ENCODE data around the gene PEX7.

The PEX7 gene

DNA sequence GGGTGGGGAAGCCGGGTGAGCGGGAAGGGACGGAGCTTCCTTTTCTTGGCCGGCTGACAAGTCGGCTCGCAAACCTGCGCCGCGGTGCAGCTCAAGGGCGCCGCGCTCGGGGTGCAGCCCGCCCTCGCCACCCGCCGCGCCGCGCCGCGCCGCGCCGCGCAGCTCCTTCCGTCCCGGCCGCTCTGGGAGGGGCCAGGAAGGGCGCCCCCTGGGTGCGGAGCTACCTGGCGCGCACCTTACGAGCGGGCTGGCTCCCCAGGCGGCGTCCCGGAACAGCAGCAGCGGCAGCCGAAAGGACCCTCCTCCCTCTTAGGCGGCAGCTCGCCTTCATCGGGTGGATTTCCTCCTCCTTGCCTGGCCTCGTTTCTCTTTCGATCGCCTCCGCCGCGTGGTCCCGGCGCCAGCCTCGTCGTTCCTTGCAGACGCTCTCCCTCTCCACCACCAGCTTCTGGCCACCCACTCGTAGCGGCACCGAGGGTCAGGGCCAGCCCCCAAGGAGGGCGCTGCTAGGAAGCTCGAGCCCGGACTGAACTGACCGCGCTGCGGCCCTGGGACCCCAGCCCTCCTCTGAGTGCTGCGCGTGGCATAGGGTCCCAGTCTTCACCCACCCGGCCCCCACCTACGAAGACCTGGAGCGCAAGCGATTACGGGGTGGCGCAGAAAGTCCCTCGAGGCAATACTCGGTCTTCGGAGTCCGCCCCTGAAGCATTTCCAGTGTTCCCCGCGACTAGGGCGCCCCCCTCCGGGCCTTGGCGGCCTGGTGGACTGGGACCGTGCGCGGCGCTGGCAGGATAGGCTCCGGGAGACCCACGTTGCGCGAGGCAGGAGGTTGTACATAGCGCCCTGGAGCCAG lies 29.8 kb upstream of the PEX7 start, which contains the start of gene MAP3K5:
TSS of gene MAP3K5 (minus strand) at position 68 of the 853 bp plus-strand sequence. CDS start 320 bp downstream, outside the sequence.
- H3K79me2 ChIP-seq (ENCODE audit: control insufficient read depth, insufficient read depth, low read length) = no peaks in the 10 kb centered on the region
- H3K27me3 ChIP-seq (ENCODE audit: insufficient read depth, low read length, poor library complexity) = peaks cover 3% of the 10 kb centered on the region
- H3K4me1 ChIP-seq (ENCODE audit: control insufficient read depth, low read depth, low read length) = no peaks in the 10 kb centered on the region
- H3K4me2 ChIP-seq (ENCODE audit: low read length) = peak within 1 kb of the TSS; percentile 100
- no peak within 1 kb of the TSS for H2BK15ac ChIP-seq (replicated peaks; ENCODE audit: low read depth)
- H3K79me1 ChIP-seq (ENCODE audit: low read length) = no peaks in the 10 kb centered on the region
- H3K56ac ChIP-seq (ENCODE audit: low read length) = peak within 1 kb of the TSS; percentile 98
- no peak within 1 kb of the TSS for H4K8ac ChIP-seq (ENCODE audit: low read depth, low read length)
- peak within 1 kb of the TSS; percentile 98 for H3K23ac ChIP-seq (ENCODE audit: low read length)
- no peak within 1 kb of the TSS for H4K5ac ChIP-seq (ENCODE audit: low read length)
- H3K4me3 ChIP-seq (ENCODE audit: low read length) = peak within 1 kb of the TSS; percentile 71
- no peak within 1 kb of the TSS for H2BK120ac ChIP-seq (ENCODE audit: low read depth, low read length)
- no peak within 1 kb of the TSS for H3K4ac ChIP-seq (ENCODE audit: low read depth, low read length)
- H3K9ac ChIP-seq (ENCODE audit: low read length) = peak within 1 kb of the TSS; percentile 88
- H3K36me3 ChIP-seq (ENCODE audit: control insufficient read depth, insufficient read depth, low read length) = no peaks in the 10 kb centered on the region
- H2BK5ac ChIP-seq (ENCODE audit: low read length) = no peak within 1 kb of the TSS
- WGBS (ENCODE audit: extremely low coverage, insufficient coverage, low lambda C conversion rate) = no CpG with 5 or more reads among the region's 89 CpGs
- DNase-seq = peak; percentile 82
- no peak within 1 kb of the TSS for H3K18ac ChIP-seq (ENCODE audit: low read length)
- no peak within 1 kb of the TSS for H3K27ac ChIP-seq (ENCODE audit: low read depth, low read length)
- no peak within 1 kb of the TSS for H2AK5ac ChIP-seq (ENCODE audit: low read length)

DNA sequence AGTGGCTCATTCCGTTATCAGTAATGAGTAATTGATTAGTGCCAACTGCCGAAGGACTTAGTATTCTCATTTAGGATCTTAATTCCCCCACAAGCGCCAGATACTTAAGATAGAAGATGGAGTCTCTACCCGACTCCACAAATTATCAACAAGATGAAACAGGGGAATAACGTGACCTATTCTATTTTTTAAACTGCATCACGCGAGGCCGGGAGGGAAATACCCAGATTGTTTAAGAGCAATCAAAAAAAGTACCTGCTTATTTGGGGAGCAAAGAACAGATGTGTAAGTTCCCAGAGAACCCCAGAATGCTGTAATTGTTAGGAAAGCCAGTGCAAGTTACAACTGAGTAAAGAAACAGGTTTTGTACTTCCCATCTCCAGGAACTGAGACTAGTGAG lies 29.0 kb upstream of the PEX7 start:
- Histone ChIP-seq H3K36me3 (ENCODE audit: control insufficient read depth, insufficient read depth, low read length) (no peaks in the 10 kb centered on the region), H3K9ac (ENCODE audit: low read length) (no peak overlapping the region), H3K23ac (ENCODE audit: low read length) (no peak overlapping the region), H3K4me2 (ENCODE audit: low read length) (no peak overlapping the region), H3K18ac (ENCODE audit: low read length) (no peak overlapping the region), H3K4me1 (ENCODE audit: control insufficient read depth, low read depth, low read length) (no peaks in the 10 kb centered on the region), H2BK5ac (ENCODE audit: low read length) (no peak overlapping the region), H2AK5ac (ENCODE audit: low read length) (no peak overlapping the region), H4K8ac (ENCODE audit: low read depth, low read length) (no peak overlapping the region), H3K79me1 (ENCODE audit: low read length) (no peaks in the 10 kb centered on the region), H3K27me3 (ENCODE audit: insufficient read depth, low read length, poor library complexity) (peaks cover 3% of the 10 kb centered on the region), H3K27ac (ENCODE audit: low read depth, low read length) (no peak overlapping the region), H3K4me3 (ENCODE audit: low read length) (no peak overlapping the region), H2BK120ac (ENCODE audit: low read depth, low read length) (no peak overlapping the region), H2BK15ac (replicated peaks; ENCODE audit: low read depth) (no peak overlapping the region), H4K5ac (ENCODE audit: low read length) (no peak overlapping the region), H3K4ac (ENCODE audit: low read depth, low read length) (no peak overlapping the region), H3K79me2 (ENCODE audit: control insufficient read depth, insufficient read depth, low read length) (no peaks in the 10 kb centered on the region), H3K56ac (ENCODE audit: low read length) (no peak overlapping the region)
- WGBS (ENCODE audit: extremely low coverage, insufficient coverage, low lambda C conversion rate) = no CpG with 5 or more reads among the region's 8 CpGs
- no peak for DNase-seq

DNA sequence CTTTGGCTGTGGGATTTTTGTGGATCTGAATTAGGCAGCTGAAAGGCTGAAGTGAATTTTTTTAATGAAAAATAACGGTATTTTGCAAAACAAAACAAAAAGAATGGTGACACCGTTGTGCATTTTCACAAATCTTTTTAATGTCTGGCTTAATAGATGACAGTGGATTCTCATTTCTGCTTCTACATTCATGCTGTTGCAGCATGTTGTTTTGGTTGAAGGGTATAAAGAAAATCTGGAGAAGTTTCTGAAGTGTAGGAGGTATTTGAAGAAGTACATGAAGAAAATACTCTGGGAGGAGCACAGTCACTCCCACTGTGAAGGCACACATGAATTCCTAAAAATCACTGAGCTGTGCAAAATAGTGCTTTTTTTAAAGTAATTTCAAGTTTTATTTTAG lies 27.0 kb upstream of the PEX7 start:
- H3K23ac ChIP-seq (ENCODE audit: low read length) = no peak overlapping the region
- peaks cover 3% of the 10 kb centered on the region for H3K27me3 ChIP-seq (ENCODE audit: insufficient read depth, low read length, poor library complexity)
- H4K8ac ChIP-seq (ENCODE audit: low read depth, low read length) = no peak overlapping the region
- no peaks in the 10 kb centered on the region for H3K79me2 ChIP-seq (ENCODE audit: control insufficient read depth, insufficient read depth, low read length)
- H2BK5ac ChIP-seq (ENCODE audit: low read length) = no peak overlapping the region
- no peak overlapping the region for H3K9ac ChIP-seq (ENCODE audit: low read length)
- no peak overlapping the region for H4K5ac ChIP-seq (ENCODE audit: low read length)
- WGBS (ENCODE audit: extremely low coverage, insufficient coverage, low lambda C conversion rate) = no CpG with 5 or more reads among the region's 2 CpGs
- no peak overlapping the region for H3K56ac ChIP-seq (ENCODE audit: low read length)
- H2BK15ac ChIP-seq (replicated peaks; ENCODE audit: low read depth) = no peak overlapping the region
- no peak overlapping the region for H2BK120ac ChIP-seq (ENCODE audit: low read depth, low read length)
- no peaks in the 10 kb centered on the region for H3K79me1 ChIP-seq (ENCODE audit: low read length)
- no peaks in the 10 kb centered on the region for H3K36me3 ChIP-seq (ENCODE audit: control insufficient read depth, insufficient read depth, low read length)
- H2AK5ac ChIP-seq (ENCODE audit: low read length) = no peak overlapping the region
- no peak overlapping the region for H3K18ac ChIP-seq (ENCODE audit: low read length)
- DNase-seq = no peak
- no peaks in the 10 kb centered on the region for H3K4me1 ChIP-seq (ENCODE audit: control insufficient read depth, low read depth, low read length)
- no peak overlapping the region for H3K27ac ChIP-seq (ENCODE audit: low read depth, low read length)
- H3K4me2 ChIP-seq (ENCODE audit: low read length) = no peak overlapping the region
- H3K4me3 ChIP-seq (ENCODE audit: low read length) = no peak overlapping the region
- no peak overlapping the region for H3K4ac ChIP-seq (ENCODE audit: low read depth, low read length)

DNA sequence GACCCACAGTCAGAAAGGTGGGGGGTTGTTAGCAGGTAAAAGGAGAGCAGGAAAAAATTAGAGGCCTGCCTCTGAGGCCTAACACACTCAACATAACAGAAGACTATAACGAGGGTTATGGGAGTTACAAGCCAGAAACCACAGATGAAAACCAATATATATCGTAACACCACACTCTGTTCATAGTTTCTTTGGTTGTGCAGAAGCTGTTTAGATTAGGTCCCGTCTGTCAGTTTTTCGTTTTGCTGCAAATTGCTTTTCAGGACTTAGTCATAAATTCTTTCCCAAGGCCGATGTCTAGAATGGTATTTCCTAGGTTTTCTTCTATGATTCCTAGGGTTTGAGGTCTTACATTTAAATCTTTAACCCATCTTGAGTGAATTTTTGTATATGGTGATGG lies 26.4 kb upstream of the PEX7 start:
- no peak overlapping the region for H3K4ac ChIP-seq (ENCODE audit: low read depth, low read length)
- no peak overlapping the region for H2AK5ac ChIP-seq (ENCODE audit: low read length)
- H3K36me3 ChIP-seq (ENCODE audit: control insufficient read depth, insufficient read depth, low read length) = no peaks in the 10 kb centered on the region
- H3K27ac ChIP-seq (ENCODE audit: low read depth, low read length) = no peak overlapping the region
- no peak overlapping the region for H4K5ac ChIP-seq (ENCODE audit: low read length)
- no peak overlapping the region for H3K4me3 ChIP-seq (ENCODE audit: low read length)
- no peak overlapping the region for H4K8ac ChIP-seq (ENCODE audit: low read depth, low read length)
- H3K18ac ChIP-seq (ENCODE audit: low read length) = no peak overlapping the region
- no peak overlapping the region for H2BK120ac ChIP-seq (ENCODE audit: low read depth, low read length)
- no peaks in the 10 kb centered on the region for H3K4me1 ChIP-seq (ENCODE audit: control insufficient read depth, low read depth, low read length)
- no peak overlapping the region for H3K56ac ChIP-seq (ENCODE audit: low read length)
- H3K23ac ChIP-seq (ENCODE audit: low read length) = no peak overlapping the region
- H3K4me2 ChIP-seq (ENCODE audit: low read length) = no peak overlapping the region
- no peak overlapping the region for H2BK5ac ChIP-seq (ENCODE audit: low read length)
- H3K79me2 ChIP-seq (ENCODE audit: control insufficient read depth, insufficient read depth, low read length) = no peaks in the 10 kb centered on the region
- H3K27me3 ChIP-seq (ENCODE audit: insufficient read depth, low read length, poor library complexity) = peaks cover 3% of the 10 kb centered on the region
- DNase-seq = no peak
- no peak overlapping the region for H3K9ac ChIP-seq (ENCODE audit: low read length)
- H2BK15ac ChIP-seq (replicated peaks; ENCODE audit: low read depth) = no peak overlapping the region
- no CpG with 5 or more reads among the region's 5 CpGs for WGBS (ENCODE audit: extremely low coverage, insufficient coverage, low lambda C conversion rate)
- H3K79me1 ChIP-seq (ENCODE audit: low read length) = no peaks in the 10 kb centered on the region

DNA sequence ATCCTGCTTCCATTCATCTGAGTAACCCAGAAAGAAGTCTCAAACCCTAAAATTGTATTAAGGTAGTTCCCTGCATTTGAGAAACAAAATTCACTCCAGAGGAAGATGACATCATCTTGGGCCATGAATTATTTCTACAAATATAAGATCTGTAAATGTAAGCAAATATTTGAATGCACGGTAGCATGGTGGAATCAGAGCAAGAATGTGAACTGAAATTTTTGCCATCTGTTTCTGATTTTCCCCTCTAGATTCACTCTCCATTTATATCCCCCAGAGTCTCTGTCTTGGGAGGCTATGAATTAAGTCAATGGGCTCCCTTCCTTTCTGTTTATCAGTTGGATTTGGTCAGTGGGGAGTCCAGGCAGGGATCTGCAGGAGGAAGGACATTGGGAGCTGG lies 24.3 kb upstream of the PEX7 start:
- DNase-seq = no peak
- H2BK120ac ChIP-seq (ENCODE audit: low read depth, low read length) = no peak overlapping the region
- no peak overlapping the region for H4K5ac ChIP-seq (ENCODE audit: low read length)
- H3K79me2 ChIP-seq (ENCODE audit: control insufficient read depth, insufficient read depth, low read length) = no peaks in the 10 kb centered on the region
- no peak overlapping the region for H3K27ac ChIP-seq (ENCODE audit: low read depth, low read length)
- no peaks in the 10 kb centered on the region for H3K4me1 ChIP-seq (ENCODE audit: control insufficient read depth, low read depth, low read length)
- no CpG with 5 or more reads among the region's 1 CpG for WGBS (ENCODE audit: extremely low coverage, insufficient coverage, low lambda C conversion rate)
- H3K4me2 ChIP-seq (ENCODE audit: low read length) = no peak overlapping the region
- H3K18ac ChIP-seq (ENCODE audit: low read length) = no peak overlapping the region
- H3K56ac ChIP-seq (ENCODE audit: low read length) = no peak overlapping the region
- H3K79me1 ChIP-seq (ENCODE audit: low read length) = no peaks in the 10 kb centered on the region
- H2AK5ac ChIP-seq (ENCODE audit: low read length) = no peak overlapping the region
- no peak overlapping the region for H2BK15ac ChIP-seq (replicated peaks; ENCODE audit: low read depth)
- H3K4ac ChIP-seq (ENCODE audit: low read depth, low read length) = no peak overlapping the region
- no peak overlapping the region for H2BK5ac ChIP-seq (ENCODE audit: low read length)
- no peak overlapping the region for H3K23ac ChIP-seq (ENCODE audit: low read length)
- no peaks in the 10 kb centered on the region for H3K27me3 ChIP-seq (ENCODE audit: insufficient read depth, low read length, poor library complexity)
- no peak overlapping the region for H3K9ac ChIP-seq (ENCODE audit: low read length)
- no peaks in the 10 kb centered on the region for H3K36me3 ChIP-seq (ENCODE audit: control insufficient read depth, insufficient read depth, low read length)
- H4K8ac ChIP-seq (ENCODE audit: low read depth, low read length) = no peak overlapping the region
- H3K4me3 ChIP-seq (ENCODE audit: low read length) = no peak overlapping the region

DNA sequence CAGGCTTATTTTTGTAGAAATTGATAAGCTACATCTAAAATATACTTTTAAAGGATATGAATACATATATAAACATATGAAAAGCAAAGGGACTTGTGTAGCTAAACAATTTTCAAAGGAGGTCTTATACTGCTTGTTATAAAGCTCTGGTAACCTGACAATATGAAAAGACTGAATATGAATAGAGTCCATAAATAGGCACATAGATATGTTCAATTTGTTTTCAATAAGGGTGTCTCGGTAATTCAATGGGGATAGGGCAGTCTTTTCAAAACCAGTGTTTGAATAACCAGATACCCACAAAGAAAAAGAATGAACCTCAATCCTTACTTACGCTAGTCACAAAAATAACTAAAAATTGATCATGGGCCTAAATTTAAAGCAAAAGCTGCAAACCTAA lies 20.8 kb upstream of the PEX7 start:
- no peak overlapping the region for H4K8ac ChIP-seq (ENCODE audit: low read depth, low read length)
- no CpG with 5 or more reads among the region's 2 CpGs for WGBS (ENCODE audit: extremely low coverage, insufficient coverage, low lambda C conversion rate)
- H3K27ac ChIP-seq (ENCODE audit: low read depth, low read length) = no peak overlapping the region
- no peak overlapping the region for H2BK120ac ChIP-seq (ENCODE audit: low read depth, low read length)
- no peaks in the 10 kb centered on the region for H3K36me3 ChIP-seq (ENCODE audit: control insufficient read depth, insufficient read depth, low read length)
- H3K79me2 ChIP-seq (ENCODE audit: control insufficient read depth, insufficient read depth, low read length) = no peaks in the 10 kb centered on the region
- no peaks in the 10 kb centered on the region for H3K27me3 ChIP-seq (ENCODE audit: insufficient read depth, low read length, poor library complexity)
- no peak overlapping the region for H3K56ac ChIP-seq (ENCODE audit: low read length)
- no peak overlapping the region for H2BK5ac ChIP-seq (ENCODE audit: low read length)
- no peak overlapping the region for H3K4ac ChIP-seq (ENCODE audit: low read depth, low read length)
- no peak overlapping the region for H4K5ac ChIP-seq (ENCODE audit: low read length)
- H3K9ac ChIP-seq (ENCODE audit: low read length) = no peak overlapping the region
- H3K18ac ChIP-seq (ENCODE audit: low read length) = no peak overlapping the region
- no peaks in the 10 kb centered on the region for H3K4me1 ChIP-seq (ENCODE audit: control insufficient read depth, low read depth, low read length)
- H3K79me1 ChIP-seq (ENCODE audit: low read length) = no peaks in the 10 kb centered on the region
- no peak overlapping the region for H3K23ac ChIP-seq (ENCODE audit: low read length)
- no peak overlapping the region for H2AK5ac ChIP-seq (ENCODE audit: low read length)
- no peak for DNase-seq
- no peak overlapping the region for H2BK15ac ChIP-seq (replicated peaks; ENCODE audit: low read depth)
- no peak overlapping the region for H3K4me2 ChIP-seq (ENCODE audit: low read length)
- H3K4me3 ChIP-seq (ENCODE audit: low read length) = no peak overlapping the region

Measured in mesendoderm (in vitro differentiated cells).